K562 (cell line): Measurements from ENCODE around the gene RAB21. TPM values are rescaled to one million over a fixed set of nuclear protein-coding genes. Genes with fewer than 3 reads are reported as not detected.

Experiments used
- ATAC-seq: fragments of 200-7000 bp; cut with Tn5 transposase; 3 replicates; pipeline ENCODE4 v1.9.1; 2020; ENCODE audit warnings: moderate library complexity
- BruUV-seq: library from RNA; stranded (reverse); fragments of 400-500 nt; replicated peaks from 2 replicates; lab custom pipeline; 2021; lab: Mats Ljungman, UMichigan
- CTCF ChIA-PET: fragments of 300-600 bp; formaldehyde crosslinking; extraction: SDS; loops from one replicate; lab custom pipeline; 2021; ENCODE audit warnings: low intra/inter-chr PET ratio; lab: Yijun Ruan, JAX
- POLR2A ChIA-PET: fragments of 300-600, 350-650 bp; sonication (Branson Sonifier 250); formaldehyde crosslinking; extraction: SDS; loops from one replicate; lab custom pipeline; 2021; ENCODE audit warnings: antibody characterized with exemption, inconsistent platforms; lab: Yijun Ruan, JAX
- DNase-seq, 4 experiments: peaks; one replicate each; pipeline versions ENCODE4 v3.0.0 to v3.0.0-alpha.2; 2011 to 2018; ENCODE audit warnings: low spot score in 3 of 4, mixed read lengths in 3 of 4; ENCODE audit errors: extremely low read depth in 1 of 4
- FAIRE-seq: peaks from 2 replicates; lab custom pipeline; 2011; peaks lifted over from hg19 to GRCh38; lab: Jason Lieb, UNC
- H2AFZ ChIP-seq: 2 replicates; pipeline ENCODE4 v1.6.0; 2011; ENCODE audit warnings: low read depth, low read length, control low read depth, inconsistent platforms
- H3K27ac ChIP-seq: fragments of 200-600 bp; 3 replicates; pipeline ENCODE4 v1.8.0; 2011; ENCODE audit warnings: low read depth, mild to moderate bottlenecking, control low read depth, inconsistent platforms, low read length, moderate library complexity, mixed read lengths; ENCODE audit errors: extremely low read depth
- H3K27me3 ChIP-seq, 2 experiments: fragments of 300-600 bp in 1 of 2; 2 replicates in 1 of 2; 3 replicates in 1 of 2; pipeline versions ENCODE4 v1.6.0 to v1.8.0; 2011; ENCODE audit warnings: inconsistent platforms in 2 of 2, low read length in 2 of 2, mild to moderate bottlenecking in 1 of 2, mixed read lengths in 1 of 2, moderate library complexity in 1 of 2; ENCODE audit not compliant: control insufficient read depth in 2 of 2, insufficient read depth in 2 of 2
- H3K36me3 ChIP-seq: fragments of 300-600 bp; 3 replicates; pipeline ENCODE4 v1.8.0; 2011; ENCODE audit warnings: mild to moderate bottlenecking, low read length, inconsistent platforms; ENCODE audit not compliant: control insufficient read depth, insufficient read depth
- H3K4me1 ChIP-seq, 2 experiments: fragments of 200-600 bp in 1 of 2; replicated peaks in 1 of 2; 2 replicates in 1 of 2; 3 replicates in 1 of 2; pipeline versions ENCODE4 v1.5.1 to v1.8.0; 2011; ENCODE audit warnings: inconsistent platforms in 2 of 2, low read length in 2 of 2, mild to moderate bottlenecking in 1 of 2, mixed read lengths in 1 of 2, moderate library complexity in 1 of 2; ENCODE audit not compliant: control insufficient read depth in 2 of 2, insufficient read depth in 2 of 2
- H3K4me2 ChIP-seq: 2 replicates; pipeline ENCODE4 v1.6.1; 2011; ENCODE audit warnings: low read length, control low read depth, inconsistent platforms, mixed read lengths; ENCODE audit not compliant: insufficient read depth
- H3K4me3 ChIP-seq: fragments of 200-600 bp; sonication (generic), shearing (Covaris generic); 2 replicates; pipeline ENCODE4 v1.5.1; 2016; ENCODE audit warnings: control low read depth, inconsistent platforms
- H3K79me2 ChIP-seq: fragments of 200-600 bp; 3 replicates; pipeline ENCODE4 v1.8.0; 2011; ENCODE audit warnings: low read length, inconsistent platforms; ENCODE audit not compliant: control insufficient read depth, insufficient read depth
- H3K9ac ChIP-seq, 2 experiments: 2 replicates each; pipeline versions ENCODE4 v1.6.0 to v1.6.1; 2011; ENCODE audit warnings: low read depth in 2 of 2, low read length in 2 of 2, control low read depth in 1 of 2, inconsistent platforms in 1 of 2, mild to moderate bottlenecking in 1 of 2, mixed read lengths in 1 of 2; ENCODE audit not compliant: insufficient read depth in 1 of 2
- H3K9me1 ChIP-seq: one replicate; pipeline ENCODE4 v1.6.0; 2011; ENCODE audit warnings: inconsistent platforms, mild to moderate bottlenecking, low read length, moderate library complexity; ENCODE audit not compliant: control insufficient read depth, insufficient read depth
- H3K9me3 ChIP-seq: replicated peaks from 2 replicates; pipeline ENCODE4 v1.5.1; 2011; ENCODE audit warnings: low read depth, low read length, inconsistent platforms; ENCODE audit not compliant: control insufficient read depth, insufficient read depth
- H4K20me1 ChIP-seq: replicated peaks from 2 replicates; pipeline ENCODE4 v1.6.1; 2011; ENCODE audit warnings: low read length, inconsistent platforms, mixed read lengths; ENCODE audit not compliant: control insufficient read depth, insufficient read depth
- MAZ ChIP-seq, 2 experiments: fragments of 450-650 bp in 1 of 2; sonication (generic) in 1 of 2; formaldehyde crosslinking; IDR thresholded peaks in 1 of 2; conservative IDR thresholded peaks in 1 of 2; 2 replicates each; pipeline versions ENCODE4 v1.4.0 to v1.5.0; 2020; ENCODE audit warnings: mild to moderate bottlenecking in 1 of 2, missing genetic modification reagents in 1 of 2
- NFE2 ChIP-seq: IDR thresholded peaks from 2 replicates; pipeline ENCODE4 v1.6.1; 2014; ENCODE audit warnings: antibody characterized with exemption, low read depth
- XRCC5 ChIP-seq: fragments of 200-400 bp; formaldehyde crosslinking; IDR thresholded peaks from 2 replicates; pipeline ENCODE4 v1.6.1; 2017; ENCODE audit warnings: low read depth, mild to moderate bottlenecking, low read length
- ZNF146 ChIP-seq: IDR thresholded peaks from one replicate; pipeline ENCODE4 v1.6.1; 2018; ENCODE audit warnings: missing compliant biosample characterization; ENCODE audit not compliant: unreplicated experiment
- ZNF174 ChIP-seq: fragments of 250-450 bp; sonication (Bioruptor Pico); IDR thresholded peaks from 2 replicates; pipeline ENCODE4 v1.4.0; 2020; ENCODE audit warnings: mild to moderate bottlenecking
- ZNF224 ChIP-seq: sonication (generic); formaldehyde crosslinking; IDR thresholded peaks from 2 replicates; pipeline ENCODE4 v1.8.0; 2022; ENCODE audit warnings: mild to moderate bottlenecking, missing genetic modification reagents
- whole genome bisulfite sequencing: fragments of 100-300 bp; shearing (Covaris generic); methylation state at CpG from one replicate; pipeline ENCODE4 v1.1.6; 2016; ENCODE audit warnings: low coverage, mixed read lengths; ENCODE audit not compliant: insufficient coverage; ENCODE audit errors: missing lambda C conversion rate; 5-methylcytosine and 5-hydroxymethylcytosine counted together
- in situ Hi-C: fragments of 300-500 bp; cut with MboI; formaldehyde crosslinking; loops from 4 replicates; pipeline ENCODE4 v1.15.0; 2018; ENCODE audit warnings: inconsistent platforms, mixed read lengths
- intact Hi-C: fragments of 100-400 bp; cut with micrococcal nuclease; formaldehyde crosslinking; loops from 2 replicates; pipeline ENCODE4 v1.14.2; 2022
- polyA plus RNA-seq, 8 experiments: library from polyadenylated mRNA; depleted of rRNA in 4 of 8; stranded (reverse) in 5 of 8; unstranded in 3 of 8; fragments of >200 nt; fragmentation: Nextera tagmentation in 2 of 8; fragmentation: Illumina TruSeq in 1 of 8; extraction: Ambion mirVana in 2 of 8; extraction: Trizol in 1 of 8; gene quantifications; 2 replicates each; pipeline versions ENCODE4 v1.2.1 to v1.2.3, GENCODE V29; 2011 to 2014; ENCODE audit warnings: inconsistent platforms in 1 of 8, missing spikeins in 1 of 8
- total RNA-seq, 7 experiments: library from RNA; depleted of rRNA in 6 of 7; stranded (reverse); fragments of >200 nt in 6 of 7; fragmentation: Illumina TruSeq in 2 of 7; extraction: Trizol in 2 of 7; gene quantifications; 2 replicates each; pipeline versions ENCODE4 v1.2.1 to v1.2.3, GENCODE V29; 2011 to 2021; ENCODE audit warnings: low replicate concordance in 1 of 7

RAB21 gene
- total and polyA plus RNA-seq, 9 of the 15 experiments (the other 6 are each of a cell fraction or from before 2014, with no cell fraction given): 5.3 to 45.6 (median 19.6) TPM

- H3K9me3 ChIP-seq: no peaks in the 10 kb centered on the region
- H3K36me3 ChIP-seq: no peaks in the 10 kb centered on the region
- in situ Hi-C loops (no loop called here), intact Hi-C loops (no loop called here)
- H3K27ac ChIP-seq: no peak overlapping the region
- TF ChIP-seq ZNF224: no peak
- no peak for TF ChIP-seq XRCC5
- TF ChIP-seq ZNF174 (CRISPR knock-in tag): no peak
- TF ChIP-seq NFE2: no peak
- no peaks in the 10 kb centered on the region for H3K79me2 ChIP-seq
- H3K9me1 ChIP-seq: no peaks in the 10 kb centered on the region
- no peak overlapping the region for H3K4me2 ChIP-seq
- no TSS peak for BruUV-seq
- H3K27me3 ChIP-seq: no peaks in the 10 kb centered on the region
- H3K4me1 ChIP-seq: no peaks in the 10 kb centered on the region
- ChIA-PET CTCF (interaction anchor here (0.6 kb wide), 1 partner anchor 8 kb away, joined by 3 read pairs; no protein-coding TSS in a partner anchor), POLR2A (interaction anchor here (0.6 kb wide), 1 partner anchor 1797 kb away, joined by 3 read pairs; no protein-coding TSS in a partner anchor)
- no peak overlapping the region for H3K9ac ChIP-seq
- no peak overlapping the region for H3K4me3 ChIP-seq
- FAIRE-seq (no peak), DNase-seq (no peak), ATAC-seq (no peak; the same call in 2 of the 3 replicates)
- H4K20me1 ChIP-seq: no peaks in the 10 kb centered on the region
- no peak overlapping the region for H2AFZ ChIP-seq
Measured at GRCh38 chr12:71799106-71799505, 44.4 kb downstream of the RAB21 start.

GRCh38 chr12:71800177-71800576 is 45.5 kb downstream of the RAB21 start:
- Histone ChIP-seq H3K4me1 (no peaks in the 10 kb centered on the region), H4K20me1 (no peaks in the 10 kb centered on the region), H3K9me1 (no peaks in the 10 kb centered on the region), H3K4me3 (no peak overlapping the region), H3K9ac (no peak overlapping the region), H3K27ac (no peak overlapping the region), H3K4me2 (no peak overlapping the region), H3K9me3 (no peaks in the 10 kb centered on the region), H3K79me2 (no peaks in the 10 kb centered on the region), H3K36me3 (no peaks in the 10 kb centered on the region), H3K27me3 (no peaks in the 10 kb centered on the region; a peak in 1 of 5 replicates), H2AFZ (no peak overlapping the region)
- no TSS peak for BruUV-seq
- ChIA-PET CTCF (no interaction called here), POLR2A (no interaction called here)
- in situ Hi-C loops: no loop called here
- intact Hi-C loops: no loop called here
- TF ChIP-seq MAZ (CRISPR knock-in tag; conservative IDR thresholded peaks at IDR 0.05 in 1 of 2, IDR thresholded peaks at IDR 0.05 in 1 of 2): no peak
- peak; percentile 64 for TF ChIP-seq ZNF146
- FAIRE-seq (no peak), ATAC-seq (no peak), DNase-seq (no peak)
- 12% methylated on average over 3 of the region's 3 CpGs for WGBS
